Rectal smooth muscle tissue (tissue), 1 donor: Measurements from ENCODE around the gene SAYSD1.

Experiments
- H3K27ac ChIP-seq: one replicate; pipeline ENCODE4 v1.7.0; 2013; ENCODE audit warnings: low read depth, low read length, inconsistent platforms
- H3K27me3 ChIP-seq: one replicate; pipeline ENCODE4 v1.7.0; 2013; ENCODE audit warnings: low read length; ENCODE audit not compliant: control insufficient read depth, insufficient read depth
- H3K36me3 ChIP-seq: one replicate; pipeline ENCODE4 v1.7.0; 2013; ENCODE audit warnings: low read length; ENCODE audit not compliant: control insufficient read depth, insufficient read depth
- H3K4me1 ChIP-seq: one replicate; pipeline ENCODE4 v1.7.0; 2013; ENCODE audit warnings: low read length; ENCODE audit not compliant: control insufficient read depth, insufficient read depth
- H3K4me3 ChIP-seq: one replicate; pipeline ENCODE4 v1.7.0; 2013; ENCODE audit warnings: low read length
- H3K9ac ChIP-seq: one replicate; pipeline ENCODE4 v1.7.0; 2013; ENCODE audit warnings: low read length

SAYSD1 gene

DNA sequence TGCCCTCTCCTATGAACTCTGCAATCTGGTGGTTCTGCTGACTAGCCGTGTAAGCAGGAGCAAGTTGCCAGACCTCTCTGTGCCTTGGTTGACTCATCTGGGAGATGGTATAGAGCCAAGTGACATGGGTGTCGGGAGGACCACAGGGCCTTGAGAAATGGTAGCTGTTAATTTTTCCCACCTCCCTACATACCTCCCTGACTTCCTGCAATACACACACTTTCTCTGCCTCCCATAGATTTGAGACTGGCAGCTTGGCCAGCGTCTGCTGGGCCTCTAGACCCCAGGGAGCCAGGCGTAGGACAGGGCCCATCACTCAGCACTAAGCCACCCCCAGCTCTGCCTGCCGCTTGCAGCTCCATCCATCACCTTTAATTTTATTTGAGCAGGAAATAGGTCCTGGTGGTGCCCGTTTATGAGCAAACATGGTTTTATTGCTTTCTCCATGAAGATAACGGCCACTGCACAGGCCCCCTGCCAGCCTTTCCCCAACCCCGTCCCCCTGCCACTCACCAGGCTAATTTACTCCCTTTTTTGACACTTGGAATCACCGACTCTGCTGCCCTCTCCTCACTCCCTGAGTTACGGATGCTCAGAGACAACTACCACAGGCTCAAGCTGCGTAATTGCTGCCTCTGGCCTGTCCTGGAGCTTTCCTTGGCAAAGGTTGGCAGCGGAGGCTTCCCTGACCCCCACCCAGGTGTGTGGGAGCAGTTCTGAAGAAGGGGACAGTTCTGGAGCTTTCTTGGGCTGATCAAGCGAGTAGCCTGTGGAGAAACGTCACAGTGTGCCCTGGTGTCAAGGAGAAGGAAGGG is 55.3 kb downstream of the SAYSD1 start:
- Histone ChIP-seq H3K4me1 (no peaks in the 10 kb centered on the region), H3K27ac (no peak overlapping the region), H3K27me3 (no peaks in the 10 kb centered on the region), H3K9ac (no peak overlapping the region), H3K4me3 (no peak overlapping the region), H3K36me3 (no peaks in the 10 kb centered on the region)

DNA sequence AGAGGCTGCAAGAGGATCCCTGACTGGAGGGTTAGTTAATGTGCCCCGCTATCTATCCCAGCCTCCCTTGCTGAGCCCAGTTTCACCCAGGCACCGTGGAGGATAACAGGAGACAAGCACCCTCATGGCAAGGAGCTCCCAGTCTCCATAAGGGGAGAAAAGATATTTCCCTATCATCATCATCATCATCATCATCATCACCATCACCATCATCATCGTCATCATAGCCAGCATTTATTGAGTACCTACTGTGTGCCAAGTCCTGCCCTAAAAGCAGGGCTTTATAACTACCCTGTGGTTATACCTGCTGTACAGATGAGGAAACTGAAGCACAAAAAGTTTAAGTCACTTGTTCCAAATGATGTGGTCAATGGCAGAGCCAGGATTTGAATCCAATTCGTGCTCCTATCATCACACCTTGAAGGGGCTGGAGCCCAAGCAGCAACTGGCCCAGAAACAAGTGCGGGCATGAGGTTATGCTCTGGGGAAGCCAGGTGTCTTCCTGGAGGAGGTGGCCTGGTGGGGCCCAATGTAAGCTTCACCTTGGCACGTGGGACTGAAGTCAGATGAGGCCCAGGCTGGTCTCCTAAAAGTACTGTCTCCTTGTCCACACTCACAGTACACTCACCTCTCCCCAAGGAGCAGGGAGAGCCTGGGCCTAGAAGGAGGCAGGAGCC is 56.4 kb downstream of the SAYSD1 start:
- Histone ChIP-seq H3K27me3 (no peaks in the 10 kb centered on the region), H3K4me3 (no peak overlapping the region), H3K36me3 (no peaks in the 10 kb centered on the region), H3K4me1 (no peaks in the 10 kb centered on the region), H3K27ac (no peak overlapping the region), H3K9ac (no peak overlapping the region)

DNA sequence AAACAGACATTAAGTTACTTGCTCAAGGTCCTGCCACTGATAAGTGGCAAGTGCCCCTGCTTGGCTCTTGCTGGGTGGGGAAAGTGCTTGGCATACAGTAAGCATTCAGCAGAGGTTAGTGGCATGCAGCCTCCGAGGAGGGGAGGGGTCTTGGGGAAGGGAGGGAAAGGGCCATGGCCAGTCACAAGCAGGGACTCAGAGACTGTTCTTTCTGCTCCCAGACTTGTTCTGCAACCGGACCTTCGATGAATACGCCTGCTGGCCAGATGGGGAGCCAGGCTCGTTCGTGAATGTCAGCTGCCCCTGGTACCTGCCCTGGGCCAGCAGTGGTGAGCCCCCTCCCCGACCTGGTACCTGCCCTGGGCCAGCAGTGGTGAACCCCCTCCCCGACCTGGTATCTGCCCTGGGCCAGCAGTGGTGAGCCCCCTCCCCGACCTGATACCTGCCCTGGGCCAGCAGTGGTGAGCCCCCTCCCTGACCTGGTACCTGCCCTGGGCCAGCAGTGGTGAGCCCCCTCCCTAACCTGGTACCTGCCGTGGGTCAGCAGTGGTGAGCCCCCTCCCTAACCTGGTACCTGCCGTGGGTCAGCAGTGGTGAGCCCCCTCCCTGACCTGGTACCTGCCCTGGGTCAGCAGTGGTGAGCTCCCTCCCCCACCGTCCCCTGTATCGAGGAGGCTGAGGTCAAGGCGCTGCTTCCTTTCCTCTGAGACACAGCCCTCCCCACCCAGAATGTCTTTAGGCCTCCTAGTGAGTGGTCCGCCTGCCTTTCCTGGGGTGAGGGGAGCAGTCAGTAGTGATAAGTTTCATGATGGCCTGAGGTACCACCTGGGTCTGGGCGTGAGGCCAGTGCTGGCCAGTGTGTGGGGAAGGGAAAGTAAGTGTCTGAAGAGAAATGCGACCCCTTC is 57.5 kb downstream of the SAYSD1 start:
- no peaks in the 10 kb centered on the region for H3K27me3 ChIP-seq
- no peaks in the 10 kb centered on the region for H3K4me1 ChIP-seq
- no peak overlapping the region for H3K27ac ChIP-seq
- no peak overlapping the region for H3K4me3 ChIP-seq
- no peak overlapping the region for H3K9ac ChIP-seq
- no peaks in the 10 kb centered on the region for H3K36me3 ChIP-seq

DNA sequence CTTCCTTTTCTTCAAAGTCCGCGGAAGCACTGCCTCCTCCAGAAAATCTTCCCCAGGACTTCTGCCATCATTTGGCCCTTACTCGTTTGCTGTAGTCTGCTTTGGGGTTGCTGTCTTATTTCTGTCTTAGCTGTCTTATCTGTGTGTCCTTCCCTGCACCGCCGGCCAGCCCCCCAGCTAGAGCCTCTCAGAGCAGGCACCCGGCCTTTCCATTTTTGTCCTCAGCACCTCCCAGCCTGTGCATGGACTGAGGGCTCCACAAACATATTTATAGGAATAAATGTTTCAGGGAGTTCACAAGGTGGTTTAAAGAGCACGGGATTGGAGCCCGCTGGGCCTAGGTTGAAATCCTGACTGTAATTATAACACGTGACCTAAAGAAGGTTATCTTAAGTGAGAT is 58.3 kb downstream of the SAYSD1 start:
- H3K9ac ChIP-seq, result no peak overlapping the region
- no peaks in the 10 kb centered on the region for H3K27me3 ChIP-seq
- H3K36me3 ChIP-seq, result no peaks in the 10 kb centered on the region
- no peak overlapping the region for H3K27ac ChIP-seq
- no peaks in the 10 kb centered on the region for H3K4me1 ChIP-seq
- no peak overlapping the region for H3K4me3 ChIP-seq

DNA sequence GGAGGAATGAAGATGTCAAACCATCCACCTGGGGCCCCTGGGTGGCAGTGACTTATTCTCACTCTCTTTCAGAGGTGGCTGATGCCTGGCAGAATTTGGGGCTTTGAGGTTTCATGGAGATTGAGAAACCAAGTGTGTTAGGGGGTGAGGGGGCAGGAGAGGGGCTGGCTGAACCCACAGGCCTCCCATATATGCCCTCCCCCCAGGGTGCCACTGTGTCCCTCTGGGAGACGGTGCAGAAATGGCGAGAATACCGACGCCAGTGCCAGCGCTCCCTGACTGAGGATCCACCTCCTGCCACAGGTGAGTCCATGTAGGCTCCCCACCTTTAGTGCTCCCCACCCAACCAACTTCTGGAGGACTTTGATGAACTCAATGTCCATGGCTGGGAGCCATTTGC is 58.8 kb downstream of the SAYSD1 start:
- no peaks in the 10 kb centered on the region for H3K27me3 ChIP-seq
- H3K27ac ChIP-seq, result no peak overlapping the region

DNA sequence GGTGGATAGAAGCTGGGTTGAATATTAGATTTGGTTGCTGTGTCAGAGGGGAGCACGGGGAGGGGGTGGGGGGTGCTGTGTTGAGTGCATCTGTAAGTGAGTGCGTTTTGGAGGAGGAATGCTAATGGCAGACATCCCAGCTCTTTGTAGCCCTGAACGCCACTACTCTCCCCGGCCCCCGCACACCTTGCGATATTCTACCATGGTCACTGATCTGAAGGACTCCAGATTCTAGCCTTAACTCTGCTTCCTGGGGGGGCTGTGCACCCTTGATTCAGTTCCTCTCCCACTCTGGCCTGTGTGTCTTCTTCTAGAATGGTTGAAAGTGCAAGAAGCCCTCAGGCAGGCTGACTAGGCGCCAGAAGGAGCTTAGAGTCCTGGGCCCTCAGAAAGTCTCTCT is 59.3 kb downstream of the SAYSD1 start:
- Histone ChIP-seq H3K36me3 (no peaks in the 10 kb centered on the region), H3K27ac (no peak overlapping the region), H3K4me3 (no peak overlapping the region), H3K4me1 (no peaks in the 10 kb centered on the region), H3K27me3 (no peaks in the 10 kb centered on the region), H3K9ac (no peak overlapping the region)

More for the DNA sequence above, 58.8 kb downstream of the SAYSD1 start:
- no peak overlapping the region for H3K9ac ChIP-seq
- H3K4me1 ChIP-seq, result no peaks in the 10 kb centered on the region
- no peak overlapping the region for H3K4me3 ChIP-seq
- H3K36me3 ChIP-seq, result no peaks in the 10 kb centered on the region

DNA sequence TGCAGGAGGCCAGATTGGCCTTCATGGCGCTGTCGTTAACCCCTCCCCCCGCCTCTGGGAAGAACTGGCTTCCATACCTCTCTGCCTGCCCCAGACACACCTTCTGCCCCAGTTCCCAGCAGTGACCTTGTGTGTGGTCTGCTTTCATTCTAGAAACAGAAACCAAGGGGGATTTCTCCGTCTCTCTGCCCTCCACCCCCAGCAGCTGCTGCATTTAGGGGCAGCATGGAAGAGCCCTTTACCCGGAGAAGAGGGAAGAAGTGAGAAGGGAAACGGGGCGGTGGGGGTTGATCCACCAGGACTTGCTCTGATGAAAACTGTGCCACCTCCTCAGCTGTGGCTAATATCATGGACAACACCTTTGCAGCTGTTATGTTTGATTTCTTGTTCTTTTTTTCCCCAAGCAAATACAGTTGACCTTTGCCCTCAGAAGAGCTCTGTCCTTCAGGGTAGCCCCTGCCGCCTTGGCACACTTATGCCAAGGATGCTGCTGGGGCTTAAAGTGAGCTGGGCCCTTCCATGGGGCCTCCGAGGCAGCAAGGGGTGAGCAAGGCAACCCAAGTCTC is 60.3 kb downstream of the SAYSD1 start:
- Histone ChIP-seq H3K27me3 (peaks cover 3% of the 10 kb centered on the region), H3K4me1 (no peaks in the 10 kb centered on the region), H3K36me3 (no peaks in the 10 kb centered on the region), H3K27ac (no peak overlapping the region), H3K9ac (no peak overlapping the region), H3K4me3 (no peak overlapping the region)
